PC-3 (cell line): ENCODE measurements around the gene PHGDH.

Source experiments
- CTCF ChIP-seq: fragments of 300-600 bp; sonication (generic); conservative IDR thresholded peaks from 2 replicates; pipeline ENCODE4 v1.5.1; 2017; ENCODE audit warnings: antibody characterized with exemption, low read depth, mild to moderate bottlenecking, low read length
- EZH2phosphoT487 ChIP-seq: fragments of 300-600 bp; sonication (generic); IDR thresholded peaks from 2 replicates; pipeline ENCODE4 v1.6.1; 2018; ENCODE audit warnings: mild to moderate bottlenecking, antibody characterized with exemption, low read length, borderline replicate concordance

DNA sequence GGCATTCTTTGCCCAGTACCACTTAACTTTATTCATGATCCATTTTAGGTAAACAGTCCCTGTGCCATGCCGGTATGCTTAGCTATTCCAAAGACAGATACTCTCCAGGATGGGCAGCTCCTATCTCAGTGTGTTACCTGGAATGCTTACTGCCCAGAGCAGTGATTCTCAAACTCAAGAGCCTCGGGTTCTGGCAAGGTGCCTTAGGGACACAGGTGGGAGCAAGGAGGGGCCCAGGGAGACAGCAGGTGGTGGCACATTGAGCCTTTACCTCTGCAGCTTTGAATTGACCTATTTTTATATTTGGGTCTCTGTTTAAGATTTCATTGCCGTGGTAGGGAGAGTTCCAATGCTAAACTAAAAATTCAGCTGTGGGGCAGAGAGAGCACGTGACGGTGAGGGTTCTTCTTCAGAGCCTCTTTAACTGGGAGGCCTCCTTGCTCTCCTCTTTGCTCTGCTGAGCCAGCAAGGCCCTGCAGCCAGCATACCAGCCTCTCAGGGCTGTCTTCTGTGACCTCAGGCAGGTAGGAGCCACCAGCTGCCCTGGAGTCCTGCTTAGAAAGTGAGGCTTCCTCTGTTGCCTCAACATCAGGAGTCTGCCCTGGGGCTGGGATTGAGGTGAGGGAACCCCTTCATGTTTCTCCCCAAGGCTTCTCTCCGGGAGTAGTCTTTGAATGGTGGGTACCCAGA lies 20.2 kb downstream of the PHGDH start:
- no peak for TF ChIP-seq CTCF
- no peak for TF ChIP-seq EZH2phosphoT487
